SKM-1 treated with dmso at 0.1 percent for 144 hours (cell line): ENCODE data around the gene MKRN1.
A peak's percentile ranks its signal among the peaks of the same experiment; 100 is the strongest.
"Not testable (repeated sequence)": the region's sequence is repeated elsewhere in the genome, so short reads cannot be mapped to it uniquely, and the experiment has no call there.

Source experiments
- DNase-seq: peaks from one replicate; lab custom pipeline; 2025; ENCODE audit not compliant: unreplicated experiment; lab: John Stamatoyannopoulos, UW

The MKRN1 gene

GRCh38 chr7:140484951-140485499 is 5.7 kb upstream of the MKRN1 start:
- no peak for DNase-seq

GRCh38 chr7:140484479-140484878 is 5.2 kb upstream of the MKRN1 start:
- DNase-seq = no peak

- no peak for DNase-seq
These were observed 407 bp upstream of the MKRN1 start for GRCh38 chr7:140479739-140480084.

- DNase-seq = peak; percentile 78
These were observed 851 bp downstream of the MKRN1 start for GRCh38 chr7:140478246-140479061.

GRCh38 chr7:140476698-140477261 is 2.5 kb downstream of the MKRN1 start:
- no peak for DNase-seq

GRCh38 chr7:140475747-140476333 is 3.5 kb downstream of the MKRN1 start:
- DNase-seq = peak; percentile 18

- no peak for DNase-seq
These were observed 16.2 kb downstream of the MKRN1 start for GRCh38 chr7:140463111-140463510.

GRCh38 chr7:140458916-140459315 is 20.4 kb downstream of the MKRN1 start:
- no peak for DNase-seq

GRCh38 chr7:140458201-140458600 is 21.1 kb downstream of the MKRN1 start:
- DNase-seq = no peak

GRCh38 chr7:140456551-140457051 is 22.7 kb downstream of the MKRN1 start:
- DNase-seq = no peak

GRCh38 chr7:140455743-140456142 is 23.6 kb downstream of the MKRN1 start:
- no peak for DNase-seq

- no peak for DNase-seq
These were observed 24.7 kb downstream of the MKRN1 start for GRCh38 chr7:140454657-140455015.

GRCh38 chr7:140453785-140454656 is 25.3 kb downstream of the MKRN1 start:
- not testable (repeated sequence) for DNase-seq

- DNase-seq = no peak
These were observed 26.0 kb downstream of the MKRN1 start for GRCh38 chr7:140453273-140453672.

GRCh38 chr7:140451716-140452115 is 27.6 kb downstream of the MKRN1 start:
- DNase-seq = no peak

GRCh38 chr7:140448781-140449480 is 30.4 kb downstream of the MKRN1 start:
- no peak for DNase-seq

GRCh38 chr7:140447841-140448240 is 31.5 kb downstream of the MKRN1 start:
- no peak for DNase-seq

GRCh38 chr7:140446467-140446866 is 32.8 kb downstream of the MKRN1 start:
- DNase-seq = no peak

- DNase-seq = no peak
These were observed 37.8 kb downstream of the MKRN1 start for GRCh38 chr7:140441519-140441918.

GRCh38 chr7:140440593-140440992 is 38.7 kb downstream of the MKRN1 start:
- no peak for DNase-seq
